GM19035 (cell line): ENCODE measurements around the gene GCNT4.

ENCODE experiments used
- ATAC-seq: cut with Tn5 transposase; IDR thresholded peaks from one replicate; pipeline ENCODE4 v1.9.1; 2021; ENCODE audit not compliant: unreplicated experiment

The GCNT4 gene

DNA sequence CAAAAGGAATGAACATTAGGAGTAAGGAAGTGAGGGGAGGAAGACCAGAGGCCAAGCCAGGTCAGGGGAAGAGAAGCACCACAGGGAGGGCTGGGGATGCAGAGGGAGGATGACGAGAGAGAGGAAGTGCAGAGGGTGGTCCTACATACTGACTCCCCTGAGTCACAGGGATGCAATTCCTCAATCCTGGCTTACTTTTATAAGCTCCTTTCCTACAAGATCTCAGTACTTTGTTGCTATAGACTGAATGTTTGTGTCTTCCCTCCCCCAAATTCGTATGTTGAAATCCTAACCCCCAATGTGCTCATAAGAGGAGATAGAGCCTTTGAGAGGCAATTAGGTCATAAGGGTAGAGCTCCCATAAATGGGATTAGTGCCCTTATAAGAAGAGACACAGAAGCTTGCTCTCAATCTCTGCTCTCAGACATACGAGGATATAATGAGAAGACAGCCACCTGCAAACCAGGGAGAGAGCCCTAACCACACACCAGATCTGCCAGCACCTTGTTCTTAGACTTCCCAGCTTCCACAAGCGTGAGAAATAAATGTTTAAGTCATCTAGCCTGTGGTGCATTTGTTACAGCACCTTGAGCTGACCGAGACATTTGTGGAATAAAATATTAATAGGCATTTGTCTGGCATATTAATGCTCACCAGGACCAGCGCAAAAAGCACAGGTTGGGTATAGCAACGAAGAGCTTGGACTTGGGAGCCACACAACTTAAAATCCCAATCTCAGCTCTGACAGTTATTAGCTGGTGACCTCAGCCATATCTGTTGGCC is 33.4 kb downstream of the GCNT4 start:
- no peak for ATAC-seq

DNA sequence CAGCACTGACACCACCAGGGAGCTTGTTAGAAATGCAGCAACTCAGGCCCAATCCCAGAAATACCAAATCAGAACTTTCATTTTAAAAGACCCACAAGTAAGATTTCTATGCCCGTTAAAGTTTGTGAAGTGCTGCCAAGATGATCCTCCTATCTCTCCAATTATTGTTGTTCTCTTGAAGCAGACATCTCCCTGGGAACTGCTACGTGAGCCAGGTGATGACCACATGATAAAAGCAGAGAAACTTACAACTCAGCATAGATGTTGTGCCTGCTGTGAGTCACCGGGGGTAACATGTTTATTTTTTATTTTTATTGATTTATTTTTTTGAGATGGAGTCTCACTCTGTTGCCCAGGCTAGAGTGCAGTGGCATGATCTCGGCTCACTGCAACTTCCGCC is 34.4 kb downstream of the GCNT4 start:
- ATAC-seq: no peak

GRCh38 chr5:75016896-75017295 is 35.5 kb downstream of the GCNT4 start:
- ATAC-seq: no peak

GRCh38 chr5:75012748-75013147 is 39.6 kb downstream of the GCNT4 start:
- ATAC-seq: no peak

DNA sequence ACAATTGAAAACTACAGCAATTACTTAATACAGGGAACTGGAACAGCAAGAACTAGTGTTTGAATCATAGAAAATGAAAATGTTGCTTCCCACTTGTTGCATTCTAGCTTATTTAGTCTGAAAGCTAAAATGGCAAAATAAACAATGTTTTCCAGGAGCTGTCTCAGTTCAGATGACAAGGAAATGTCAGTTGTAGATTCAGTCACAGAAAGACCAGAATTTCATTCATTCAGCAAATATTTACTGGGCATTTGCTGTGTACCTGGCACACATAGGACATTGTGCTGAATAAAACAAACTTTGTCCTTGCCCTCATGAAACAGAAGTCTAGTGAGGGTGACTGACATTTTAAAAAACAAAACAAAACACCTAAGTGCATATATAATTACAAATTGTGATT is 41.5 kb downstream of the GCNT4 start:
- ATAC-seq: no peak

DNA sequence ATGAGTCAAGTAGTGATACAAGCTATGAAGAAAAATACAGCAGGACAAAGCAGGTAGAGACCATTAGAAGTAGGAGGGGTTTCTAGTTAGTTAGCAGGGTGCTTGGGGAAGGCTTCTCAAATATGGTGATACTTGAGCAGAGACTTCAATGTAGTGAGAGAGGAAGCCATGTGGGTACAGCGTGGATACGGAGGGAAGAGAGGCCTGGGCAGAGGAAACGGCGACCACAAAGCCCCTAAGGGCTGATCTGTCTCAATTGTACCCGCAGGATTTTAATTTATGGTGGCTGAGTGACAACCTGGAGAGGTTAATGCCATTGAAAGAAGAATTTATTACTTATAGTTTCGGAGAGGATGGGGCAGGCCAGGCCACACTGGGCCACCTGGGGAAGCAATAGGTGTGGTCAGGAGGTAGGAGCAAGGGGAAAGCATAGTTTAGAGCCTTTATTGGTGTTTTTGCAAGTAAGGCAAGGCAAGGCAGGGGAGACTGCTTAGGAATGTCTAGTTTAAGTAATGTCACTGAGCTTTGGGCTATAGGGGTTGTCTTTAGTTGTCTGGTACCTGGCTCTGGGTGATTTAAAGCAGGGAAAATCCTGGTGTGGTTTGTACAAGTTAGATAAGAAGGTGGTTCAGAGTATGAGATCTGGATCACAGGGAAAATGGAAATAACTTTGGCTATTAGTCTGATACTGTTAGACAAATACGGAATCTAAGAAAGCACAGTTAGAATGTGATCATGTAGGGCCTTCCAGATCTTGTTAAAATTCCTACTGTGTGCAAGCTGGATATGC is 42.6 kb downstream of the GCNT4 start:
- no peak for ATAC-seq

DNA sequence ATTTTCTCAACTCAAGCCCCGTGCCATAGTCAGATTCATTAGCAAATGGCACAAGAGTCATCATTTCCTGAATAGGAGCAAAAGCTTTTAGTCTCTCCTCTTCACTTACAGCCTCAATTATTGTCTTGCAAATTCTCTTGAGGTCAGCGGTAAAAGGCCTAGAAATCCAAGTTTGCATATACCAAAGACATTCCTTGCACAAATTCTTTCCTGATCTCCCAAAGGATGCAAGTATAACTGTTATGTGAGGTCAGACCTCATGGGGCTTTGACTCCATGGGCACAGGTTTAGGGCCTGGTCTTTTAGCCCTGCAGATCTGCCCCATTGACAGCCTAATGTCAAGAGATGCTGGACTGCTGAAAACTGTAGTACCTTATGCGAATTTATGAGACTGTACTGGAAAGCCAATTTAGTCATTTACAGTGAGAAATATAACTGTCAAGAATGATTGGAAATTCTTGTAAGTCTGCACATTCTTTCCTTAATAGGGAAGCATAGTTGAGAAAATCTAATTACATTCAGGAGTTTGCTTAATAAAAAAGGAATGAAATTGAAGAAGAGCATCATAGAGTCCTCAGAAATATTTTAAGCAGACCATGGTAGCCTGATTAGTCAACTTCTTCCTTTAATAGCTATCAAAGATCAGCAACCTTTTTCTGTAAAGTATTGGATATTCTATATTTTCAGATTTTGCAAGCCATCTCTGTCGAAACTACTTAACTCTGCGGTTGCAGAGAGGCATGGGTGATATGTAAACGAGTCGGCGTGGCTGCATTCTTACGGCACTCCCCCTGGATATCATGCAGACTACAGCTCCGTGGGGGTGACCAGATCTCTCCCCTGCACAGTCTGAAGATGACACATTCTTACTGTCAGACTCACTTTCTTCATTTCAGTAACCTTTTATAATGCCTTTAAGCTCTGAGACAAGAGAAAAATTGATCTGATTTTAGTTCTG is 45.2 kb downstream of the GCNT4 start:
- ATAC-seq: no peak

- no peak for ATAC-seq
Observed at GRCh38 chr5:75005561-75005960, 46.8 kb downstream of the GCNT4 start.
